HepG2 (cell line): ENCODE measurements around the gene PRR11. TPM values are rescaled to one million over a fixed set of nuclear protein-coding genes. Genes with fewer than 3 reads are reported as not detected.

Source experiments
- ATAC-seq: fragments of 200-7000 bp; cut with Tn5 transposase; 3 replicates; pipeline ENCODE4 v1.9.1; 2020; ENCODE audit warnings: mild to moderate bottlenecking, moderate library complexity
- BruUV-seq: library from RNA; stranded (reverse); fragments of 400-500 nt; replicated peaks from 2 replicates; lab custom pipeline; 2021; lab: Mats Ljungman, UMichigan
- CTCF ChIA-PET: fragments of 300-600 bp; formaldehyde crosslinking; extraction: SDS; loops from one replicate; lab custom pipeline; 2021; ENCODE audit warnings: low total read pairs, inconsistent platforms, low intra/inter-chr PET ratio; lab: Yijun Ruan, JAX
- POLR2A ChIA-PET: fragments of 350-600 bp; sonication (Branson Sonifier 250); formaldehyde crosslinking; loops from one replicate; lab custom pipeline; 2020; ENCODE audit warnings: antibody characterized with exemption, inconsistent platforms; lab: Yijun Ruan, JAX
- DNase-seq: peaks from one replicate; pipeline ENCODE4 v3.0.0-alpha.2; 2015; ENCODE audit warnings: low spot score
- FAIRE-seq: peaks from 3 replicates; lab custom pipeline; 2011; peaks lifted over from hg19 to GRCh38; lab: Jason Lieb, UNC
- H2AFZ ChIP-seq: one replicate; pipeline ENCODE4 v1.6.1; 2011; ENCODE audit warnings: low read length, inconsistent platforms
- H3K27ac ChIP-seq: fragments of 300-600 bp; 3 replicates; pipeline ENCODE4 v1.8.0; 2011; ENCODE audit warnings: mixed run types, mild to moderate bottlenecking, mixed read lengths, low read length, inconsistent platforms; ENCODE audit not compliant: insufficient read depth; ENCODE audit errors: extremely low read length
- H3K27me3 ChIP-seq, 2 experiments: fragments of 200-600 bp in 1 of 2; 2 replicates in 1 of 2; 3 replicates in 1 of 2; pipeline versions ENCODE4 v1.6.0 to v1.8.0; 2011; ENCODE audit warnings: low read length in 2 of 2, mild to moderate bottlenecking in 2 of 2, moderate library complexity in 2 of 2, inconsistent platforms in 1 of 2; ENCODE audit not compliant: insufficient read depth in 2 of 2, control insufficient read depth in 1 of 2
- H3K36me3 ChIP-seq, 2 experiments: fragments of 200-600 bp in 1 of 2; replicated peaks in 1 of 2; 2 replicates in 1 of 2; 3 replicates in 1 of 2; pipeline versions ENCODE4 v1.5.1 to v1.8.0; 2011; ENCODE audit warnings: low read length in 2 of 2, inconsistent platforms in 1 of 2; ENCODE audit not compliant: insufficient read depth in 2 of 2, control insufficient read depth in 1 of 2
- H3K4me1 ChIP-seq: 2 replicates; pipeline ENCODE4 v1.5.1; 2012; ENCODE audit warnings: low read length, inconsistent platforms; ENCODE audit not compliant: insufficient read depth
- H3K4me2 ChIP-seq: 2 replicates; pipeline ENCODE4 v1.6.0; 2011; ENCODE audit warnings: low read depth, low read length, inconsistent platforms
- H3K4me3 ChIP-seq, 3 experiments: fragments of 200-600 bp in 1 of 3; sonication (generic), shearing (Covaris generic) in 1 of 3; replicated peaks in 1 of 3; 2 replicates each; pipeline ENCODE4 v1.5.1; 2011 to 2016; ENCODE audit warnings: low read length in 3 of 3, inconsistent platforms in 2 of 3, low read depth in 2 of 3, mild to moderate bottlenecking in 2 of 3, control low read depth in 1 of 3, mixed read lengths in 1 of 3; ENCODE audit not compliant: insufficient read depth in 1 of 3
- H3K79me2 ChIP-seq: one replicate; pipeline ENCODE4 v1.6.1; 2011; ENCODE audit warnings: low read length, inconsistent platforms; ENCODE audit not compliant: insufficient read depth
- H3K9ac ChIP-seq: 2 replicates; pipeline ENCODE4 v1.6.0; 2011; ENCODE audit warnings: mild to moderate bottlenecking, low read depth, low read length, inconsistent platforms; ENCODE audit not compliant: insufficient read depth
- H3K9me3 ChIP-seq: 2 replicates; pipeline ENCODE4 v1.5.1; 2012; ENCODE audit warnings: mild to moderate bottlenecking, low read length
- H4K20me1 ChIP-seq: 2 replicates; pipeline ENCODE4 v1.6.0; 2011; ENCODE audit warnings: inconsistent platforms, mild to moderate bottlenecking, low read length, moderate library complexity; ENCODE audit not compliant: insufficient read depth
- ARNT2 ChIP-seq: sonication (generic); formaldehyde crosslinking; IDR thresholded peaks from 2 replicates; pipeline ENCODE4 v1.8.0; 2022; ENCODE audit warnings: mild to moderate bottlenecking, low read depth, missing genetic modification reagents, moderate library complexity
- CHD2 ChIP-seq: IDR thresholded peaks from 2 replicates; pipeline ENCODE4 v1.6.1; 2011; ENCODE audit warnings: low read depth, low read length, improper control_type of control experiment
- CSRNP1 ChIP-seq: sonication (generic); formaldehyde crosslinking; IDR thresholded peaks from 2 replicates; pipeline ENCODE4 v1.8.1; 2023; ENCODE audit warnings: mild to moderate bottlenecking, missing genetic modification reagents
- FOXC1 ChIP-seq: sonication (generic); formaldehyde crosslinking; IDR thresholded peaks from 2 replicates; pipeline ENCODE4 v1.8.0; 2022; ENCODE audit warnings: mild to moderate bottlenecking, missing genetic modification reagents, borderline replicate concordance
- FOXK2 ChIP-seq: fragments of 450-650 bp; IDR thresholded peaks from 2 replicates; pipeline ENCODE4 v1.6.1; 2016
- HDAC2 ChIP-seq: sonication (generic); formaldehyde crosslinking; IDR thresholded peaks from 2 replicates; pipeline ENCODE4 v1.4.0; 2020; ENCODE audit warnings: missing genetic modification reagents
- PRPF4 ChIP-seq: fragments of 200-400 bp; formaldehyde crosslinking; IDR thresholded peaks from 2 replicates; pipeline ENCODE4 v1.6.1; 2016; ENCODE audit warnings: low read length, low read depth; ENCODE audit not compliant: poor library complexity, severe bottlenecking
- STAT6 ChIP-seq: sonication (generic); formaldehyde crosslinking; IDR thresholded peaks from 2 replicates; pipeline ENCODE4 v1.4.0; 2020; ENCODE audit warnings: missing genetic modification reagents, mild to moderate bottlenecking, borderline replicate concordance
- TBL1XR1 ChIP-seq: fragments of 150-350 bp; IDR thresholded peaks from 2 replicates; pipeline ENCODE4 v1.6.1; 2014; ENCODE audit warnings: borderline replicate concordance, low read length; ENCODE audit not compliant: partially characterized antibody
- ZBTB20 ChIP-seq: sonication (generic); formaldehyde crosslinking; IDR thresholded peaks from 2 replicates; pipeline ENCODE4 v1.8.1; 2023; ENCODE audit warnings: missing genetic modification reagents, low read depth, mild to moderate bottlenecking, borderline replicate concordance
- ZNF20 ChIP-seq: sonication (generic); formaldehyde crosslinking; IDR thresholded peaks from 2 replicates; pipeline ENCODE4 v1.4.0; 2020; ENCODE audit warnings: mild to moderate bottlenecking, moderate library complexity, missing genetic modification reagents
- ZNF280D ChIP-seq: sonication (generic); formaldehyde crosslinking; IDR thresholded peaks from 2 replicates; pipeline ENCODE4 v1.5.1; 2020; ENCODE audit warnings: mild to moderate bottlenecking, missing genetic modification reagents
- in situ Hi-C: cut with HindIII; loops from 2 replicates; pipeline ENCODE4 v1.10.0; 2017; ENCODE audit warnings: low pct_unique_long_range_greater_than_20kb; ENCODE audit not compliant: extremely low pct_ligation_motif_present
- intact Hi-C: fragments of 100-400 bp; cut with micrococcal nuclease; formaldehyde crosslinking; loops from one replicate; pipeline ENCODE4 v1.10.0; 2022; ENCODE audit not compliant: unreplicated experiment
- polyA plus RNA-seq, 8 experiments: library from polyadenylated mRNA; depleted of rRNA in 3 of 8; stranded (reverse) in 7 of 8; unstranded in 1 of 8; fragments of >200 nt; fragmentation: Illumina TruSeq in 4 of 8; extraction: Trizol in 4 of 8; gene quantifications; 2 replicates each; pipeline versions ENCODE4 v1.2.1 to v1.2.3, GENCODE V29; 2011 to 2016; ENCODE audit warnings: low read depth in 4 of 8, missing spikeins in 1 of 8, mixed read lengths in 1 of 8; ENCODE audit not compliant: insufficient read depth in 1 of 8
- total RNA-seq, 5 experiments: library from RNA; depleted of rRNA; stranded (reverse); fragments of >200 nt; fragmentation: Illumina TruSeq; extraction: Trizol; gene quantifications; 2 replicates each; pipeline ENCODE4 v1.2.3, GENCODE V29; 2016; ENCODE audit warnings: low read depth in 1 of 5
- TF ChIP-seq, protein P1 (sequence below): sonication (generic); formaldehyde crosslinking; IDR thresholded peaks from 2 replicates; pipeline ENCODE4 v1.5.1; 2020; ENCODE audit warnings: mild to moderate bottlenecking, moderate library complexity, missing genetic modification reagents

Gene PRR11
- total and polyA plus RNA-seq, 2 of the 13 experiments (the other 11 are each of a cell fraction or from before 2014, with no cell fraction given), result 35.7 to 39.2 TPM

- Histone ChIP-seq H3K4me3 (no peak overlapping the region), H3K36me3 (peaks cover 7 to 19% of the 10 kb centered on the region in 2 experiments), H3K27ac (no peak overlapping the region), H3K9me3 (no peaks in the 10 kb centered on the region), H2AFZ (no peak overlapping the region), H3K9ac (no peak overlapping the region), H3K79me2 (peaks cover 14% of the 10 kb centered on the region), H3K4me1 (peaks cover 17% of the 10 kb centered on the region), H3K27me3 (no peaks in the 10 kb centered on the region; a peak in 1 of 5 replicates), H3K4me2 (no peak overlapping the region), H4K20me1 (no peaks in the 10 kb centered on the region)
- ChIA-PET POLR2A (no interaction called here), CTCF (no interaction called here)
- DNase-seq, result no peak
- TF ChIP-seq CHD2, result no peak
- TF ChIP-seq CSRNP1, result no peak
- TF ChIP-seq PRPF4, result no peak
- TF ChIP-seq, protein P1, sequence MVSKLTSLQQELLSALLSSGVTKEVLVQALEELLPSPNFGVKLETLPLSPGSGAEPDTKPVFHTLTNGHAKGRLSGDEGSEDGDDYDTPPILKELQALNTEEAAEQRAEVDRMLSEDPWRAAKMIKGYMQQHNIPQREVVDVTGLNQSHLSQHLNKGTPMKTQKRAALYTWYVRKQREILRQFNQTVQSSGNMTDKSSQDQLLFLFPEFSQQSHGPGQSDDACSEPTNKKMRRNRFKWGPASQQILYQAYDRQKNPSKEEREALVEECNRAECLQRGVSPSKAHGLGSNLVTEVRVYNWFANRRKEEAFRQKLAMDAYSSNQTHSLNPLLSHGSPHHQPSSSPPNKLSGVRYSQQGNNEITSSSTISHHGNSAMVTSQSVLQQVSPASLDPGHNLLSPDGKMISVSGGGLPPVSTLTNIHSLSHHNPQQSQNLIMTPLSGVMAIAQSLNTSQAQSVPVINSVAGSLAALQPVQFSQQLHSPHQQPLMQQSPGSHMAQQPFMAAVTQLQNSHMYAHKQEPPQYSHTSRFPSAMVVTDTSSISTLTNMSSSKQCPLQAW, result no peak
- TF ChIP-seq ARNT2 (CRISPR knock-in tag), result no peak
- no peak for TF ChIP-seq ZNF20 (CRISPR knock-in tag)
- TF ChIP-seq HDAC2 (CRISPR knock-in tag), result no peak
- no peak for TF ChIP-seq ZNF280D (CRISPR knock-in tag)
- no peak for TF ChIP-seq STAT6 (CRISPR knock-in tag)
- no peak for TF ChIP-seq TBL1XR1
- TF ChIP-seq ZBTB20 (CRISPR knock-in tag), result no peak
- TF ChIP-seq FOXC1 (CRISPR knock-in tag), result no peak
- no peak for TF ChIP-seq FOXK2
- intact Hi-C loops, result no loop called here
- TSS peak; percentile 18 for BruUV-seq
- no peak for ATAC-seq
- no peak for FAIRE-seq
- in situ Hi-C loops, result no loop called here
These were observed 44.6 kb upstream of the PRR11 start for GRCh38 chr17:59110973-59111372.
